IMR-90 (cell line): ENCODE data around the gene SORBS1. TPM values are rescaled to one million over a fixed set of nuclear protein-coding genes. Genes with fewer than 3 reads are reported as not detected.

Experiments used
- ATAC-seq: fragments of 200-7000 bp; cut with Tn5 transposase; 2 replicates; pipeline ENCODE4 v1.9.1; 2020; ENCODE audit warnings: low read depth, mild to moderate bottlenecking, moderate library complexity
- BruUV-seq: library from RNA; stranded (reverse); fragments of 400-500 nt; replicated peaks from 2 replicates; lab custom pipeline; 2021; lab: Mats Ljungman, UMichigan
- CTCF ChIA-PET: fragments of 300-600 bp; formaldehyde crosslinking; extraction: SDS; loops from one replicate; lab custom pipeline; 2021; ENCODE audit warnings: antibody characterized with exemption; lab: Yijun Ruan, JAX
- POLR2A ChIA-PET: fragments of 300-600 bp; sonication (Branson Sonifier 250); formaldehyde crosslinking; loops from one replicate; lab custom pipeline; 2022; ENCODE audit warnings: antibody characterized with exemption; ENCODE audit not compliant: unreplicated experiment; lab: Charles Lee
- DNase-seq: peaks from one replicate; pipeline ENCODE4 v3.0.0; 2013
- H2AFZ ChIP-seq: replicated peaks from 2 replicates; pipeline ENCODE3; 2013; ENCODE audit warnings: low read length, mild to moderate bottlenecking; ENCODE audit not compliant: poor library complexity
- H2AK5ac ChIP-seq: 2 replicates; pipeline ENCODE4 v1.6.1; 2013; ENCODE audit warnings: low read depth, low read length, inconsistent platforms
- H2AK9ac ChIP-seq: replicated peaks from 2 replicates; pipeline ENCODE3; 2013; ENCODE audit warnings: mild to moderate bottlenecking, low read depth, low read length, moderate library complexity; ENCODE audit not compliant: poor library complexity
- H2BK120ac ChIP-seq: 2 replicates; pipeline ENCODE4 v1.6.1; 2013; ENCODE audit warnings: low read depth, low read length, inconsistent platforms
- H2BK15ac ChIP-seq: 3 replicates; pipeline ENCODE4 v1.6.1; 2013; ENCODE audit warnings: low read depth, low read length, inconsistent platforms
- H2BK20ac ChIP-seq: 2 replicates; pipeline ENCODE4 v1.6.1; 2013; ENCODE audit warnings: low read depth, mild to moderate bottlenecking, inconsistent platforms, low read length, moderate library complexity
- H2BK5ac ChIP-seq: 2 replicates; pipeline ENCODE4 v1.6.1; 2013; ENCODE audit warnings: mild to moderate bottlenecking, low read depth, low read length, inconsistent platforms; ENCODE audit not compliant: poor library complexity, severe bottlenecking
- H3K14ac ChIP-seq: replicated peaks from 2 replicates; pipeline ENCODE4 v1.6.1; 2013; ENCODE audit warnings: low read depth, low read length, inconsistent platforms
- H3K18ac ChIP-seq: 2 replicates; pipeline ENCODE4 v1.6.1; 2013; ENCODE audit warnings: low read depth, low read length, control low read depth
- H3K23ac ChIP-seq: 2 replicates; pipeline ENCODE4 v1.6.1; 2013; ENCODE audit warnings: low read depth, low read length, inconsistent platforms
- H3K27ac ChIP-seq: 2 replicates; pipeline ENCODE4 v1.5.1; 2013; ENCODE audit warnings: mild to moderate bottlenecking, control low read depth, low read length; ENCODE audit not compliant: insufficient read depth
- H3K27me3 ChIP-seq: 2 replicates; pipeline ENCODE4 v1.6.1; 2013; ENCODE audit warnings: low read length; ENCODE audit not compliant: control insufficient read depth, insufficient read depth
- H3K36me3 ChIP-seq: 2 replicates; pipeline ENCODE4 v1.6.1; 2013; ENCODE audit warnings: low read length, mixed read lengths; ENCODE audit not compliant: control insufficient read depth, insufficient read depth
- H3K4ac ChIP-seq: 2 replicates; pipeline ENCODE4 v1.6.1; 2013; ENCODE audit warnings: low read depth, low read length, inconsistent platforms
- H3K4me1 ChIP-seq: 2 replicates; pipeline ENCODE4 v1.6.1; 2013; ENCODE audit warnings: low read length, mixed read lengths; ENCODE audit not compliant: control insufficient read depth, insufficient read depth
- H3K4me2 ChIP-seq: 2 replicates; pipeline ENCODE4 v1.6.1; 2013; ENCODE audit warnings: low read depth, mild to moderate bottlenecking, control low read depth, low read length, moderate library complexity
- H3K4me3 ChIP-seq: 2 replicates; pipeline ENCODE4 v1.5.1; 2013; ENCODE audit warnings: low read depth, mild to moderate bottlenecking, control low read depth, low read length, moderate library complexity; ENCODE audit not compliant: insufficient read depth
- H3K56ac ChIP-seq: 2 replicates; pipeline ENCODE4 v1.6.1; 2013; ENCODE audit warnings: low read length, inconsistent platforms; ENCODE audit not compliant: insufficient read depth; ENCODE audit errors: extremely low read depth
- H3K79me1 ChIP-seq, 2 experiments: 2 replicates each; pipeline ENCODE4 v1.6.1; 2013; ENCODE audit warnings: low read length in 2 of 2, inconsistent platforms in 1 of 2, low read depth in 1 of 2
- H3K9ac ChIP-seq: 2 replicates; pipeline ENCODE4 v1.6.1; 2013; ENCODE audit warnings: low read depth, low read length, control low read depth
- H3K9me1 ChIP-seq: 2 replicates; pipeline ENCODE4 v1.6.1; 2013; ENCODE audit warnings: low read length, inconsistent platforms; ENCODE audit not compliant: insufficient read depth
- H3K9me3 ChIP-seq: 2 replicates; pipeline ENCODE4 v1.6.1; 2013; ENCODE audit warnings: low read length; ENCODE audit not compliant: control insufficient read depth, insufficient read depth
- H4K20me1 ChIP-seq: 2 replicates; pipeline ENCODE4 v1.6.1; 2013; ENCODE audit warnings: low read length, inconsistent platforms; ENCODE audit not compliant: insufficient read depth
- H4K5ac ChIP-seq: 2 replicates; pipeline ENCODE4 v1.6.1; 2013; ENCODE audit warnings: mild to moderate bottlenecking, low read depth, low read length, control low read depth
- H4K8ac ChIP-seq, 2 experiments: 2 replicates each; pipeline ENCODE4 v1.6.1; 2013; ENCODE audit warnings: low read depth in 2 of 2, low read length in 2 of 2, control low read depth in 1 of 2, inconsistent platforms in 1 of 2
- H4K91ac ChIP-seq: 2 replicates; pipeline ENCODE4 v1.6.1; 2013; ENCODE audit warnings: low read depth, low read length, inconsistent platforms; ENCODE audit not compliant: insufficient read depth
- CEBPB ChIP-seq: IDR thresholded peaks from 2 replicates; pipeline ENCODE4 v1.6.1; 2012; ENCODE audit warnings: low read depth, low read length, improper control_type of control experiment
- CHD1 ChIP-seq: IDR thresholded peaks from 2 replicates; pipeline ENCODE4 v1.6.1; 2012; ENCODE audit warnings: low read depth, low read length, improper control_type of control experiment
- MAFK ChIP-seq: IDR thresholded peaks from 2 replicates; pipeline ENCODE4 v1.6.1; 2012; ENCODE audit warnings: low read depth, low read length, improper control_type of control experiment
- MXI1 ChIP-seq: IDR thresholded peaks from 2 replicates; pipeline ENCODE4 v1.6.1; 2012; ENCODE audit warnings: low read depth, mild to moderate bottlenecking, low read length, moderate library complexity, borderline replicate concordance
- NFE2L2 ChIP-seq: fragments of 150-350 bp; IDR thresholded peaks from 2 replicates; pipeline ENCODE4 v1.6.1; 2016; ENCODE audit warnings: low read depth, mild to moderate bottlenecking, low read length
- POLR2A ChIP-seq: IDR thresholded peaks from 2 replicates; pipeline ENCODE4 v1.6.1; 2012; ENCODE audit warnings: mild to moderate bottlenecking, low read depth, low read length
- RAD21 ChIP-seq: IDR thresholded peaks from 2 replicates; pipeline ENCODE4 v1.6.1; 2012; ENCODE audit warnings: low read length, improper control_type of control experiment
- WGBS, 2 experiments: methylation state at CpG; one replicate each; pipeline versions ENCODE4 v1.1.5 to v1.1.7; 2013; ENCODE audit warnings: missing lambda C conversion rate in 2 of 2; ENCODE audit not compliant: insufficient read length in 1 of 2; ENCODE audit errors: extremely low coverage in 2 of 2; 5-methylcytosine and 5-hydroxymethylcytosine counted together
- dilution Hi-C: fragments of 300-500 bp; cut with HindIII; formaldehyde crosslinking; loops from one replicate; pipeline ENCODE4 v1.14.3; 2018; ENCODE audit warnings: low sequenced_read_pairs; ENCODE audit not compliant: unreplicated experiment
- in situ Hi-C: fragments of 300-500 bp; cut with MboI; formaldehyde crosslinking; loops from 3 replicates; pipeline ENCODE4 v1.14.3; 2019; ENCODE audit warnings: low sequenced_read_pairs, inconsistent platforms, mixed read lengths
- intact Hi-C: fragments of 100-400 bp; cut with micrococcal nuclease; formaldehyde crosslinking; loops from 2 replicates; pipeline ENCODE4 v1.10.0; 2022
- polyA plus RNA-seq, 3 experiments: library from polyadenylated mRNA; depleted of rRNA; stranded (reverse); fragments of >200 nt; gene quantifications; 2 replicates each; pipeline ENCODE4 v1.2.3, GENCODE V29; 2012; ENCODE audit warnings: low replicate concordance in 1 of 3
- total RNA-seq: library from RNA; depleted of rRNA; stranded (reverse); fragments of >200 nt; gene quantifications from 2 replicates; pipeline ENCODE4 v1.2.3, GENCODE V29; 2012
- TF ChIP-seq, protein P1 (sequence below): fragments of 150-350 bp; IDR thresholded peaks from 2 replicates; pipeline ENCODE4 v1.6.1; 2016; ENCODE audit warnings: low read depth, mild to moderate bottlenecking, low read length, moderate library complexity, borderline replicate concordance

The SORBS1 gene
- total and polyA plus RNA-seq, 2 of the 4 experiments (the other 2 are of a cell fraction), result 0.18 to 0.32 TPM

- no peak overlapping the region for H3K4me3 ChIP-seq
- H2AFZ ChIP-seq, result no peak overlapping the region
- H3K9me3 ChIP-seq, result no peaks in the 10 kb centered on the region
- intact Hi-C loops, result no loop called here
- no peaks in the 10 kb centered on the region for H3K36me3 ChIP-seq
- H2BK120ac ChIP-seq, result no peak overlapping the region
- H3K79me1 ChIP-seq, result no peaks in the 10 kb centered on the region
- no peak overlapping the region for H3K18ac ChIP-seq
- H3K56ac ChIP-seq, result no peak overlapping the region
- no peak overlapping the region for H3K27ac ChIP-seq
- H2AK9ac ChIP-seq, result no peak overlapping the region
- H3K23ac ChIP-seq, result no peak overlapping the region
- no peak overlapping the region for H2AK5ac ChIP-seq
- TF ChIP-seq CHD1, result no peak
- TF ChIP-seq, protein P1, sequence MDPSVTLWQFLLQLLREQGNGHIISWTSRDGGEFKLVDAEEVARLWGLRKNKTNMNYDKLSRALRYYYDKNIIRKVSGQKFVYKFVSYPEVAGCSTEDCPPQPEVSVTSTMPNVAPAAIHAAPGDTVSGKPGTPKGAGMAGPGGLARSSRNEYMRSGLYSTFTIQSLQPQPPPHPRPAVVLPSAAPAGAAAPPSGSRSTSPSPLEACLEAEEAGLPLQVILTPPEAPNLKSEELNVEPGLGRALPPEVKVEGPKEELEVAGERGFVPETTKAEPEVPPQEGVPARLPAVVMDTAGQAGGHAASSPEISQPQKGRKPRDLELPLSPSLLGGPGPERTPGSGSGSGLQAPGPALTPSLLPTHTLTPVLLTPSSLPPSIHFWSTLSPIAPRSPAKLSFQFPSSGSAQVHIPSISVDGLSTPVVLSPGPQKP, result no peak
- TF ChIP-seq CEBPB, result no peak
- no peak for TF ChIP-seq NFE2L2
- no peak for TF ChIP-seq MAFK
- no peak for TF ChIP-seq POLR2A
- no peak for TF ChIP-seq MXI1
- TF ChIP-seq RAD21, result no peak
- no peak for ATAC-seq
- ChIA-PET CTCF (no interaction called here), POLR2A (no interaction called here)
- H2BK5ac ChIP-seq, result no peak overlapping the region
- no peak overlapping the region for H4K5ac ChIP-seq
- H3K4me1 ChIP-seq, result no peaks in the 10 kb centered on the region
- no peak overlapping the region for H4K91ac ChIP-seq
- no peaks in the 10 kb centered on the region for H3K9me1 ChIP-seq
- no peak for DNase-seq
- H4K8ac ChIP-seq, result no peak overlapping the region
- no CpG with 5 or more reads among the region's 5 CpGs for WGBS, 2 experiments
- H3K4me2 ChIP-seq, result no peak overlapping the region
- no peaks in the 10 kb centered on the region for H4K20me1 ChIP-seq
- H3K4ac ChIP-seq, result no peak overlapping the region
- in situ Hi-C loops, result no loop called here
- no peak overlapping the region for H2BK20ac ChIP-seq
- no peak overlapping the region for H2BK15ac ChIP-seq
- H3K14ac ChIP-seq, result no peak overlapping the region
- no TSS peak for BruUV-seq
- H3K27me3 ChIP-seq, result peaks cover 3% of the 10 kb centered on the region; the same call in 1 of the 2 replicates
- H3K9ac ChIP-seq, result no peak overlapping the region
- dilution Hi-C loops, result no loop called here
These were observed 6.9 kb upstream of the SORBS1 start for GRCh38 chr10:95567903-95568630.
